ENCODE measurements around the gene YTHDC2. TPM values are rescaled to one million over a fixed set of nuclear protein-coding genes. Genes with fewer than 3 reads are reported as not detected.

The YTHDC2 gene
- total RNA-seq = 37.3 and 41.2 TPM in 2 replicates
- long read RNA-seq, partial matches to known transcripts = 8 of 10 reads
- long read RNA-seq, other reads (novel, unspliced or antisense) = 2 of 10 reads

- TF ChIP-seq, protein P1, sequence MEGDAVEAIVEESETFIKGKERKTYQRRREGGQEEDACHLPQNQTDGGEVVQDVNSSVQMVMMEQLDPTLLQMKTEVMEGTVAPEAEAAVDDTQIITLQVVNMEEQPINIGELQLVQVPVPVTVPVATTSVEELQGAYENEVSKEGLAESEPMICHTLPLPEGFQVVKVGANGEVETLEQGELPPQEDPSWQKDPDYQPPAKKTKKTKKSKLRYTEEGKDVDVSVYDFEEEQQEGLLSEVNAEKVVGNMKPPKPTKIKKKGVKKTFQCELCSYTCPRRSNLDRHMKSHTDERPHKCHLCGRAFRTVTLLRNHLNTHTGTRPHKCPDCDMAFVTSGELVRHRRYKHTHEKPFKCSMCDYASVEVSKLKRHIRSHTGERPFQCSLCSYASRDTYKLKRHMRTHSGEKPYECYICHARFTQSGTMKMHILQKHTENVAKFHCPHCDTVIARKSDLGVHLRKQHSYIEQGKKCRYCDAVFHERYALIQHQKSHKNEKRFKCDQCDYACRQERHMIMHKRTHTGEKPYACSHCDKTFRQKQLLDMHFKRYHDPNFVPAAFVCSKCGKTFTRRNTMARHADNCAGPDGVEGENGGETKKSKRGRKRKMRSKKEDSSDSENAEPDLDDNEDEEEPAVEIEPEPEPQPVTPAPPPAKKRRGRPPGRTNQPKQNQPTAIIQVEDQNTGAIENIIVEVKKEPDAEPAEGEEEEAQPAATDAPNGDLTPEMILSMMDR (IDR thresholded peaks at IDR 0.05; ENCODE audit: unreplicated experiment) = peak; percentile 51
- DNase-seq (ENCODE audit: low spot score, unreplicated experiment) = peak; percentile 79
- H3K27me3 Mint-ChIP-seq = peaks cover 6% of the 10 kb centered on the region
- H3K4me1 Mint-ChIP-seq (ENCODE audit: low read depth) = peaks cover 13% of the 10 kb centered on the region
- peak within 1 kb of the TSS; percentile 86 for H3K4me3 Mint-ChIP-seq (ENCODE audit: low read depth)
- no peaks in the 10 kb centered on the region for H3K9me3 Mint-ChIP-seq (ENCODE audit: low read depth)
- H3K27ac Mint-ChIP-seq = peak within 1 kb of the TSS; percentile 98
- peaks cover 3% of the 10 kb centered on the region for H3K36me3 Mint-ChIP-seq (ENCODE audit: insufficient read depth)
These were observed at the start of gene YTHDC2 for GRCh38 chr5:113513384-113514288. Gene YTHDC2 (plus strand): TSS chr5:113513694. CDS start chr5:113513896, 202 bp downstream.

GRCh38 chr5:113474100-113474728 is 39.3 kb upstream of the YTHDC2 start:
- no peak overlapping the region for H3K27ac Mint-ChIP-seq
- peaks cover 2% of the 10 kb centered on the region for H3K4me1 Mint-ChIP-seq (ENCODE audit: low read depth)
- DNase-seq (ENCODE audit: low spot score, unreplicated experiment) = no peak
- TF ChIP-seq, protein P1 (IDR thresholded peaks at IDR 0.05; ENCODE audit: unreplicated experiment) = no peak
- H3K36me3 Mint-ChIP-seq (ENCODE audit: insufficient read depth) = peaks cover 8% of the 10 kb centered on the region
- peaks cover 4% of the 10 kb centered on the region for H3K9me3 Mint-ChIP-seq (ENCODE audit: low read depth)
- H3K27me3 Mint-ChIP-seq = no peaks in the 10 kb centered on the region
- no peak overlapping the region for H3K4me3 Mint-ChIP-seq (ENCODE audit: low read depth)

- no peak overlapping the region for H3K27ac Mint-ChIP-seq
- peaks cover 4% of the 10 kb centered on the region for H3K36me3 Mint-ChIP-seq (ENCODE audit: insufficient read depth)
- H3K4me3 Mint-ChIP-seq (ENCODE audit: low read depth) = no peak overlapping the region
- TF ChIP-seq, protein P1 (IDR thresholded peaks at IDR 0.05; ENCODE audit: unreplicated experiment) = no peak
- no peaks in the 10 kb centered on the region for H3K27me3 Mint-ChIP-seq
- no peaks in the 10 kb centered on the region for H3K9me3 Mint-ChIP-seq (ENCODE audit: low read depth)
- no peak for DNase-seq (ENCODE audit: low spot score, unreplicated experiment)
- H3K4me1 Mint-ChIP-seq (ENCODE audit: low read depth) = peaks cover 2% of the 10 kb centered on the region
These were observed 34.8 kb upstream of the YTHDC2 start for GRCh38 chr5:113478691-113479090.

- H3K36me3 Mint-ChIP-seq (ENCODE audit: insufficient read depth) = peaks cover 5% of the 10 kb centered on the region
- no peak for DNase-seq (ENCODE audit: low spot score, unreplicated experiment)
- no peak overlapping the region for H3K27ac Mint-ChIP-seq
- TF ChIP-seq, protein P1 (IDR thresholded peaks at IDR 0.05; ENCODE audit: unreplicated experiment) = no peak
- no peaks in the 10 kb centered on the region for H3K4me1 Mint-ChIP-seq (ENCODE audit: low read depth)
- no peak overlapping the region for H3K4me3 Mint-ChIP-seq (ENCODE audit: low read depth)
- H3K27me3 Mint-ChIP-seq = no peaks in the 10 kb centered on the region
- H3K9me3 Mint-ChIP-seq (ENCODE audit: low read depth) = no peaks in the 10 kb centered on the region
These were observed 33.3 kb upstream of the YTHDC2 start for GRCh38 chr5:113480243-113480642.

DNA sequence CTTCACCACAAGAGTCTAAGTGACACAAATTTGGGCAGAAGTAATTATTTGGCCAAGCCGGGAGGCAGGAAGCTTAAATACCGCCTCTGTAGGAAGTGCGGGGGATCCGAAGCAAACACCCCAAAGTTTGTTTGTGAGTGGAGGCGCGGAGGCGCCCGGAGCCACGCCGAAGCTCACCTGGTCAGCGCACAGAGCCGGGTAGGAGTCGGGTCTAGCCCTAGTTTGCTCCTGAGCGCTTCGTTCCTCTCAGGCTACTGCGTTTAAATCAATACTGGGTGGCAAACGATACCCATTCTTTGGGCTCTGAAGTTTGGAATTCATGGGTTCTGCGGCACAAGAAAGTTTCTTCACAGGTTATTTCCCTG is 26.1 kb upstream of the YTHDC2 start:
- peak; percentile 14 for DNase-seq (ENCODE audit: low spot score, unreplicated experiment)
- Mint-ChIP-seq H3K27ac (peak overlapping the region; percentile 88), H3K4me1 (ENCODE audit: low read depth) (no peaks in the 10 kb centered on the region), H3K9me3 (ENCODE audit: low read depth) (peaks cover 16% of the 10 kb centered on the region), H3K36me3 (ENCODE audit: insufficient read depth) (peaks cover 2% of the 10 kb centered on the region), H3K4me3 (ENCODE audit: low read depth) (peak overlapping the region; percentile 93), H3K27me3 (peaks cover 19% of the 10 kb centered on the region)
- TF ChIP-seq, protein P1 (IDR thresholded peaks at IDR 0.05; ENCODE audit: unreplicated experiment) = no peak

Data from progenitor cell of endocrine pancreas (in vitro differentiated cells).